ENCODE data around the gene TKT. TPM values are rescaled to one million over a fixed set of nuclear protein-coding genes. Genes with fewer than 3 reads are reported as not detected.

Gene TKT
- total and polyA plus RNA-seq, 2 of the 4 experiments (the other 2 are of a cell fraction) = 280 to 349 TPM

GRCh38 chr3:53253707-53254508, 1.9 kb downstream of the TKT start:
- no peak for ATAC-seq (ENCODE audit: low read depth)
- dilution Hi-C loops (cut with HindIII; ENCODE audit: low sequenced_read_pairs, unreplicated experiment) (no loop called here), in situ Hi-C loops (cut with MboI; ENCODE audit: low sequenced_read_pairs) (no loop called here), intact Hi-C loops (cut with micrococcal nuclease) (loop anchor here (2.0 kb wide), 1 partner anchor 15 kb away; no protein-coding TSS in a partner anchor)
- Histone ChIP-seq H3K9me1 (ENCODE audit: insufficient read depth, low read length) (peaks cover 25% of the 10 kb centered on the region), H4K91ac (ENCODE audit: insufficient read depth, low read depth, low read length) (no peak overlapping the region), H3K9ac (ENCODE audit: low read depth, low read length) (peak overlapping the region; percentile 93), H2BK15ac (ENCODE audit: low read depth, low read length) (no peak overlapping the region), H3K23ac (ENCODE audit: low read depth, low read length) (peak overlapping the region; percentile 14), H2AFZ (replicated peaks; ENCODE audit: low read length, poor library complexity) (no peak overlapping the region), H2BK5ac (ENCODE audit: low read depth, low read length, poor library complexity, severe bottlenecking) (peak overlapping the region; percentile 6), H2AK5ac (ENCODE audit: low read depth, low read length) (peak overlapping the region; percentile 20; the same call in 1 of the 2 replicates), H3K4me3 (ENCODE audit: insufficient read depth, low read depth, low read length) (peak overlapping the region; percentile 95), H2AK9ac (replicated peaks; ENCODE audit: low read depth, low read length, poor library complexity) (no peak overlapping the region), H3K56ac (ENCODE audit: extremely low read depth, insufficient read depth, low read length) (no peak overlapping the region), H3K14ac (replicated peaks; ENCODE audit: low read depth, low read length) (peak overlapping the region; percentile 69), H3K4ac (ENCODE audit: low read depth, low read length) (0 out of 2 replicates have a peak overlapping the region, but pooled peaks have one; percentile 10), H3K4me1 (ENCODE audit: control insufficient read depth, insufficient read depth, low read length) (peaks cover 21% of the 10 kb centered on the region), H3K27me3 (ENCODE audit: control insufficient read depth, insufficient read depth, low read length) (no peaks in the 10 kb centered on the region), H3K9me3 (ENCODE audit: control insufficient read depth, insufficient read depth, low read length) (no peaks in the 10 kb centered on the region), H2BK120ac (ENCODE audit: low read depth, low read length) (no peak overlapping the region), H2BK20ac (ENCODE audit: low read depth, low read length) (no peak overlapping the region), H4K5ac (ENCODE audit: low read depth, low read length) (no peak overlapping the region), H3K18ac (ENCODE audit: low read depth, low read length) (no peak overlapping the region), H3K4me2 (ENCODE audit: low read depth, low read length) (peak overlapping the region; percentile 97), H3K27ac (ENCODE audit: insufficient read depth, low read length) (peak overlapping the region; percentile 4; the same call in 1 of the 2 replicates), H3K79me1 (ENCODE audit: low read depth in 1 of 2, low read length in 2 of 2) (peaks cover 0 to 48% of the 10 kb centered on the region in 2 experiments; a peak in 3 of 4 replicates), H4K20me1 (ENCODE audit: insufficient read depth, low read length) (peaks cover 69% of the 10 kb centered on the region), H3K36me3 (ENCODE audit: control insufficient read depth, insufficient read depth, low read length) (peaks cover 10% of the 10 kb centered on the region; the same call in 1 of the 2 replicates), H4K8ac (ENCODE audit: low read depth in 2 of 2, low read length in 2 of 2) (no peak overlapping the region)
- no peak for DNase-seq
- BruUV-seq (replicated peaks) = TSS peak; percentile 19
- CTCF ChIA-PET = interaction anchor here (1.1 kb wide), 1 partner anchor 139 kb away, joined by 3 read pairs; no protein-coding TSS in a partner anchor
- 83% methylated on average over 2 of the region's 7 CpGs; no CpG with 5 or more reads in 1 of the 2 experiments for WGBS, 2 experiments (ENCODE audit: extremely low coverage in 2 of 2, insufficient read length in 1 of 2)
- POLR2A ChIA-PET (ENCODE audit: unreplicated experiment) = no interaction called here
- no peak for TF ChIP-seq USF2 (IDR thresholded peaks at IDR 0.05; ENCODE audit: low read depth, low read length)
- TF ChIP-seq BHLHE40 (IDR thresholded peaks at IDR 0.05; ENCODE audit: low read depth, low read length) = no peak
- no peak for TF ChIP-seq CHD1 (IDR thresholded peaks at IDR 0.05; ENCODE audit: low read depth, low read length)
- TF ChIP-seq MAZ (IDR thresholded peaks at IDR 0.05; ENCODE audit: borderline replicate concordance, low read depth, low read length) = no peak
- TF ChIP-seq CEBPB (IDR thresholded peaks at IDR 0.05; ENCODE audit: low read depth, low read length) = no peak
- TF ChIP-seq RFX5 (IDR thresholded peaks at IDR 0.05; ENCODE audit: low read depth, low read length) = no peak
- no peak for TF ChIP-seq MXI1 (IDR thresholded peaks at IDR 0.05; ENCODE audit: borderline replicate concordance, low read depth, low read length)
- TF ChIP-seq NFE2L2 (IDR thresholded peaks at IDR 0.05; ENCODE audit: low read depth, low read length) = no peak
- TF ChIP-seq CTCF (conservative IDR thresholded peaks at IDR 0.05; ENCODE audit: low read depth, low read length) = no peak
- TF ChIP-seq RCOR1 (IDR thresholded peaks at IDR 0.05; ENCODE audit: insufficient replicate concordance, low read length) = no peak
- no peak for TF ChIP-seq FOS (IDR thresholded peaks at IDR 0.05; ENCODE audit: low read depth, low read length)
- no peak for TF ChIP-seq MAFK (IDR thresholded peaks at IDR 0.05; ENCODE audit: low read depth, low read length)
- no peak for TF ChIP-seq SMC3 (IDR thresholded peaks at IDR 0.05; ENCODE audit: low read depth, low read length)
- TF ChIP-seq POLR2A (IDR thresholded peaks at IDR 0.05; ENCODE audit: low read depth, low read length) = no peak
- no peak for TF ChIP-seq RAD21 (IDR thresholded peaks at IDR 0.05; ENCODE audit: low read length)

All from IMR-90 (cell line).